B cell (primary cell): ENCODE data around the gene AHRR. TPM values are rescaled to one million over a fixed set of nuclear protein-coding genes. Genes with fewer than 3 reads are reported as not detected.
A peak's percentile ranks its signal among the peaks of the same experiment; 100 is the strongest.

Source experiments
- ATAC-seq: fragments of 200-7000 bp; cut with Tn5 transposase; one replicate; pipeline ENCODE4 v1.10.0; 2021; ENCODE audit warnings: low read depth, mild to moderate bottlenecking, moderate number of reproducible peaks, moderate library complexity
- CTCF ChIA-PET: fragments of 350-600 bp; sonication (Branson Sonifier 250); formaldehyde crosslinking; loops from one replicate; lab custom pipeline; 2021; ENCODE audit warnings: antibody characterized with exemption, inconsistent platforms; lab: Charles Lee
- POLR2A ChIA-PET: fragments of 350-600 bp; sonication (Branson Sonifier 250); formaldehyde crosslinking; loops from one replicate; lab custom pipeline; 2021; ENCODE audit warnings: antibody characterized with exemption; lab: Charles Lee
- DNase-seq: peaks from one replicate; pipeline ENCODE4 v3.0.0; 2013
- H2AFZ ChIP-seq: 2 replicates; pipeline ENCODE4 v1.6.1; 2012; ENCODE audit warnings: mild to moderate bottlenecking, low read depth, low read length; ENCODE audit not compliant: insufficient read depth, poor library complexity, severe bottlenecking
- H3K27ac ChIP-seq, 2 donors: 1 replicate in 1 of 2; 2 replicates in 1 of 2; pipeline ENCODE4 v1.5.1; 2012 to 2013; ENCODE audit warnings: low read length in 2 of 2, mild to moderate bottlenecking in 2 of 2, moderate library complexity in 1 of 2
- H3K27me3 ChIP-seq, 4 experiments: fragments of 200-600 bp in 1 of 4; sonication (generic) in 1 of 4; replicated peaks in 1 of 4; 1 replicate in 2 of 4; 2 replicates in 2 of 4; pipeline versions ENCODE4 v1.6.1 to v1.7.0; 2013 to 2016; ENCODE audit warnings: low read length in 3 of 4, mild to moderate bottlenecking in 2 of 4, mixed read lengths in 1 of 4, moderate library complexity in 1 of 4; ENCODE audit not compliant: insufficient read depth in 4 of 4, control insufficient read depth in 3 of 4; ENCODE audit errors: control extremely low read depth in 1 of 4
- H3K36me3 ChIP-seq, 2 experiments: replicated peaks in 1 of 2; 1 replicate in 1 of 2; 2 replicates in 1 of 2; pipeline versions ENCODE4 v1.6.1 to v1.7.1; 2013; ENCODE audit warnings: low read length in 1 of 2; ENCODE audit not compliant: insufficient read depth in 2 of 2, control insufficient read depth in 1 of 2; ENCODE audit errors: control extremely low read depth in 1 of 2, extremely low read depth in 1 of 2
- H3K4me1 ChIP-seq, 2 donors: fragments of 200-600 bp in 1 of 2; sonication (generic) in 1 of 2; 1 replicate in 1 of 2; 2 replicates in 1 of 2; pipeline versions ENCODE4 v1.5.1 to v1.6.1; 2013 to 2017; ENCODE audit warnings: low read length in 2 of 2; ENCODE audit not compliant: control insufficient read depth in 2 of 2, insufficient read depth in 2 of 2
- H3K4me2 ChIP-seq: replicated peaks from 2 replicates; pipeline ENCODE3; 2012; ENCODE audit warnings: mild to moderate bottlenecking, low read depth, low read length; ENCODE audit not compliant: poor library complexity, severe bottlenecking
- H3K4me3 ChIP-seq, 5 experiments: fragments of 200-600 bp in 1 of 5; sonication (generic) in 1 of 5; 1 replicate in 3 of 5; 2 replicates in 2 of 5; pipeline versions ENCODE4 v1.5.1 to v1.7.0; 2011 to 2016; ENCODE audit warnings: low read length in 4 of 5, mild to moderate bottlenecking in 4 of 5, low read depth in 2 of 5, control low read depth in 1 of 5, moderate library complexity in 1 of 5; ENCODE audit not compliant: insufficient read depth in 1 of 5; ENCODE audit errors: control extremely low read depth in 1 of 5, extremely low read depth in 1 of 5
- H3K79me2 ChIP-seq: fragments of 200-600 bp; sonication (generic); one replicate; pipeline ENCODE4 v1.6.0; 2016; ENCODE audit warnings: low read length; ENCODE audit not compliant: control insufficient read depth, insufficient read depth
- H3K9ac ChIP-seq: fragments of 200-600 bp; sonication (generic); 2 replicates; pipeline ENCODE4 v1.6.1; 2017; ENCODE audit warnings: mild to moderate bottlenecking, low read length, moderate library complexity
- H3K9me3 ChIP-seq, 3 donors: one replicate each; pipeline versions ENCODE4 v1.6.1 to v1.7.1; 2013; ENCODE audit warnings: low read length in 2 of 3; ENCODE audit not compliant: control insufficient read depth in 2 of 3, insufficient read depth in 1 of 3; ENCODE audit errors: control extremely low read depth in 1 of 3
- H4K20me1 ChIP-seq: 2 replicates; pipeline ENCODE4 v1.6.0; 2012; ENCODE audit warnings: mild to moderate bottlenecking, low read length; ENCODE audit not compliant: insufficient read depth, control insufficient read depth, poor library complexity, severe bottlenecking
- H3K27ac Mint-ChIP-seq: one replicate; pipeline ENCODE4 v1.8.0; 2021; ENCODE audit warnings: mixed read lengths
- H3K27me3 Mint-ChIP-seq: one replicate; pipeline ENCODE4 v1.8.0; 2021; ENCODE audit warnings: mixed read lengths
- H3K4me1 Mint-ChIP-seq: one replicate; pipeline ENCODE4 v1.8.0; 2021; ENCODE audit warnings: mixed read lengths
- H3K4me3 Mint-ChIP-seq: one replicate; pipeline ENCODE4 v1.8.0; 2021; ENCODE audit warnings: mixed read lengths
- H3K9me3 Mint-ChIP-seq: one replicate; pipeline ENCODE4 v1.8.0; 2022; ENCODE audit warnings: mixed read lengths; ENCODE audit not compliant: insufficient read depth
- CTCF ChIP-seq: fragments of 200-600 bp; IDR thresholded peaks from one replicate; pipeline ENCODE4 v1.8.0; 2022; ENCODE audit warnings: antibody characterized with exemption, mild to moderate bottlenecking
- EZH2 ChIP-seq: IDR thresholded peaks from 2 replicates; pipeline ENCODE4 v1.6.1; 2012; ENCODE audit warnings: borderline replicate concordance, low read depth, mild to moderate bottlenecking, moderate library complexity, low read length; ENCODE audit not compliant: insufficient read depth, poor library complexity, severe bottlenecking
- WGBS: methylation state at CpG from one replicate; pipeline ENCODE4 v1.1.5; 2013; ENCODE audit warnings: missing lambda C conversion rate; ENCODE audit not compliant: insufficient coverage; 5-methylcytosine and 5-hydroxymethylcytosine counted together
- intact Hi-C: fragments of 100-400 bp; cut with micrococcal nuclease; formaldehyde crosslinking; loops from one replicate; pipeline ENCODE4 v1.10.0; 2022
- polyA plus RNA-seq: library from polyadenylated mRNA; depleted of rRNA; stranded (reverse); fragments of >200 nt; gene quantifications from 2 replicates; pipeline ENCODE4 v1.2.3, GENCODE V29; 2012
- total RNA-seq, 2 donors: library from RNA; stranded (reverse); fragments of 120-200 nt in 1 of 2; gene quantifications; 1 replicate in 1 of 2; 2 replicates in 1 of 2; pipeline versions ENCODE4 v1.2.3 to v1.2.4, GENCODE V29; 2013 to 2022

AHRR gene
- total and polyA plus RNA-seq, 2 donors (not counting 1 experiment from before 2014, with no cell fraction given), result 0.13 to 1.7 TPM

GRCh38 chr5:446883-447263, 125.4 kb downstream of the AHRR start:
- ATAC-seq (no peak), DNase-seq (peak; percentile 67)
- H3K36me3 ChIP-seq, result peaks cover 19 to 49% of the 10 kb centered on the region in 2 experiments
- peak overlapping the region; percentile 46 for H3K27ac Mint-ChIP-seq
- peaks cover 38% of the 10 kb centered on the region for H4K20me1 ChIP-seq
- CTCF ChIA-PET, result interaction anchor here (0.6 to 3.7 kb wide), 22 partner anchors 10 to 726 kb away, joined by 3 to 28 read pairs (median 5); no protein-coding TSS in a partner anchor
- H3K4me3 Mint-ChIP-seq, result no peak overlapping the region
- 50% methylated on average over 4 of the region's 7 CpGs for WGBS
- H3K27me3 ChIP-seq, result no peaks in the 10 kb centered on the region
- POLR2A ChIA-PET, result interaction anchor here (0.6 to 0.9 kb wide), 2 partner anchors 25 to 1356 kb away, joined by 3 read pairs; no protein-coding TSS in a partner anchor
- TF ChIP-seq CTCF (peak; percentile 79), EZH2 (no peak)
- H3K4me3 ChIP-seq, result no peak overlapping the region
- H3K79me2 ChIP-seq, result peaks cover 53% of the 10 kb centered on the region
- H3K4me1 ChIP-seq, result peaks cover 6 to 19% of the 10 kb centered on the region in 2 donors
- peaks cover 6 to 8% (median 7%) of the 10 kb centered on the region in 3 donors for H3K9me3 ChIP-seq
- H3K4me2 ChIP-seq, result no peak overlapping the region
- no peak overlapping the region for H3K9ac ChIP-seq
- H3K27me3 Mint-ChIP-seq, result no peaks in the 10 kb centered on the region
- no peak overlapping the region for H3K27ac ChIP-seq
- intact Hi-C loops, result loop anchor here (2.0 to 10.0 kb wide), 2 partner anchors 26 to 168 kb away; partner anchors contain the start of gene CEP72
- H3K4me1 Mint-ChIP-seq, result peaks cover 32% of the 10 kb centered on the region
- no peak overlapping the region for H2AFZ ChIP-seq
- peaks cover 5% of the 10 kb centered on the region for H3K9me3 Mint-ChIP-seq

GRCh38 chr5:447501-447900, 126.0 kb downstream of the AHRR start:
- no peak for TF ChIP-seq EZH2
- TF ChIP-seq CTCF, result no peak
- no peak overlapping the region for H3K4me2 ChIP-seq
- no peak overlapping the region for H3K4me3 ChIP-seq
- H3K79me2 ChIP-seq, result peaks cover 55% of the 10 kb centered on the region
- peaks cover 38% of the 10 kb centered on the region for H4K20me1 ChIP-seq
- ATAC-seq (no peak), DNase-seq (no peak)
- ChIA-PET POLR2A (no interaction called here), CTCF (interaction anchor here (1.1 to 3.7 kb wide), 10 partner anchors 11 to 454 kb away, joined by 3 to 28 read pairs (median 5); no protein-coding TSS in a partner anchor)
- H2AFZ ChIP-seq, result no peak overlapping the region
- intact Hi-C loops, result loop anchor here (2.0 to 10.0 kb wide), 2 partner anchors 25 to 167 kb away; partner anchors contain the start of gene CEP72
- H3K9ac ChIP-seq, result no peak overlapping the region
- no peak overlapping the region for H3K27ac ChIP-seq
- peaks cover 27% of the 10 kb centered on the region for H3K4me1 Mint-ChIP-seq
- H3K36me3 ChIP-seq, result peaks cover 24 to 53% of the 10 kb centered on the region in 2 experiments
- no peak overlapping the region for H3K4me3 Mint-ChIP-seq
- peaks cover 2 to 11% (median 9%) of the 10 kb centered on the region in 3 donors for H3K9me3 ChIP-seq
- H3K27me3 ChIP-seq, result no peaks in the 10 kb centered on the region
- H3K9me3 Mint-ChIP-seq, result peaks cover 9% of the 10 kb centered on the region
- H3K27me3 Mint-ChIP-seq, result no peaks in the 10 kb centered on the region
- no peak overlapping the region for H3K27ac Mint-ChIP-seq
- WGBS, result 99% methylated on average over 20 of the region's 21 CpGs
- peaks cover 6 to 12% of the 10 kb centered on the region in 2 donors for H3K4me1 ChIP-seq
